GM19455 (cell line): ENCODE results near the gene ELOA2.
"Not testable (repeated sequence)": the region's sequence is repeated elsewhere in the genome, so short reads cannot be mapped to it uniquely, and the experiment has no call there.

Source experiments
- ATAC-seq: cut with Tn5 transposase; IDR thresholded peaks from one replicate; pipeline ENCODE4 v1.9.1; 2021; ENCODE audit not compliant: unreplicated experiment

ELOA2 gene

GRCh38 chr18:47022821-47023220, 12.6 kb downstream of the ELOA2 start:
- not testable (repeated sequence) for ATAC-seq

- ATAC-seq = not testable (repeated sequence)
Measured at GRCh38 chr18:47020757-47021156, 14.7 kb downstream of the ELOA2 start.

- ATAC-seq = not testable (repeated sequence)
Measured at GRCh38 chr18:47019870-47020269, 15.6 kb downstream of the ELOA2 start.
